GM18867 (cell line): ENCODE measurements around the gene FYCO1.

Experiments
- ATAC-seq: cut with Tn5 transposase; IDR thresholded peaks from one replicate; pipeline ENCODE4 v1.9.1; 2021; ENCODE audit warnings: mild to moderate bottlenecking, moderate library complexity; ENCODE audit not compliant: unreplicated experiment

The FYCO1 gene

DNA sequence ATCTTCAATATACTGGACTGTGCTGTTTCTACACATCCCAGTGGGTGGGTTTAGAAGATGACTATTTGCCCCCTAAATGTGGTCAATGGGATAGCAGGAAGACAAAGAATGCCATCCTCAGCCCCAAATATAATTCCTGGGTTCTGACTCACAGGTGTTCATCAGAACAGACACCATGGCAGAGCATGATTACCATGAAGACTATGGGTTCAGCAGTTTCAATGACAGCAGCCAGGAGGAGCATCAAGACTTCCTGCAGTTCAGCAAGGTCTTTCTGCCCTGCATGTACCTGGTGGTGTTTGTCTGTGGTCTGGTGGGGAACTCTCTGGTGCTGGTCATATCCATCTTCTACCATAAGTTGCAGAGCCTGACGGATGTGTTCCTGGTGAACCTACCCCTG is 49.3 kb downstream of the FYCO1 start:
- ATAC-seq, result no peak

DNA sequence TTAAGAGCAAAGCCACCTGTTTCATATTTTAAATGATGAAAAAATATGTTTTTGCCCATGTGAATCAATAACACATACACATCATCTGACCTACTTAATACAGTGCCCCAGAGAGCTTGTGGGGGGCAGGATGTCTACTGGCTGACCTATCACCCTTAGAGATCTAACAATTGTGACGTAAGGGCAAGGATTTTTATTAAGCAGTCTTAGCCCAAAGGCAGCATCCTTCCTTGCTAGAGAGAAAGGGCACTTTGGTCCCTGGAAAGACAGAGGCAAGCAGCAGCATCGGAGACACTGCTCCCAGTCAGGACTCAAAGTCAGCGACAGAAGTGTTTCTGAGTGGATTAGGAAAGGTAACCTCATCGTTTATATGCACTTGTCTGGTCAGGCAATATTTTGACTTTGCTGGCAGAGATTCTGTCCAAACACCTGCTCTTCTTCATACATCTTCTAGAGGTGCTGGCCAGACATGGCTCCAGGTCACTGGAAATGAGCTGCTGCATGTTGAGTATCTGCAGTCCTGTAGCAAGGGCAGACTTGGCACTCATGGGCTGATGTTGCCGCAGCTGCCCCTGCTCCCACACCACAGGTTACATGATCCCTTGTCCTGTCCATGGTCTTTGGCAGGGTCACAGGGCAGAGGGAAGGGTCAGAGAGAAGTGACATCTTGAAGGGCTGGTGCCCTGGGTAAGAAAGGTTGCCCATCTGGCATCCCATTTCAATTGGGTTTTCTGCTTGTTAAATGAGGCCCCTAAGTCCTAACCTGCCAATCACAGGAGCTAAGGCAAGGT is 50.6 kb downstream of the FYCO1 start:
- no peak for ATAC-seq

DNA sequence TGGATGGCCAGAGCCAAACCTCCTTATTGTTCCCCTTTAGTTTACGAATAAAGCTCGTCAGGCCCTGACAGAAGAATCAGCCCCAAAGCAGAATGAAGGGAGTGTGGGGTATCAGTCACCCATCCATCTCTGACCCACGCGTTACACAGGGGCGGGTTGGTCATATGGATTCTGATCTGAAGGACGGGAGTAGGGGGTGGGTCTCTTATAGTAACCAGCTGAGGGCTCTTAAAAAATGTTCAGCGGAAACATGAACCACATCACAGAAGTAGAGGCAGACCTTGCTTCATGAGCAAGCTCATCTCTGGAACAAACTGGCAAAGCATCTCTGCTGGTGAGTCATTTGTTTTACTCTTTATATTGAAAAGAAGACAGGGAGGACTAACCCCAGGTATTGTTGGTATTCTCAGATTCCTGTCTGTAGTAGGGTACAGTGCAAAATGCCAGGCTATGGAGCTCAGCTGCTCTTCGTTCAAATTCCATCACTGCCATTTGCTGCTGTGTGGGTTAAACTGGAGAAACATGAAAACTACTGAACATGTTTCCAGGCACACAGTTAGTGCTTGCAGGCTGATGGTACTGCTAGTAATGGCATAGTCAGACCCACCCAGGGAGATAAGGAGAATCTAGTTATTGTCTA is 52.3 kb downstream of the FYCO1 start, which contains the start of gene CXCR6:
Gene CXCR6 (plus strand): TSS at position 258 of the 640 bp plus-strand sequence. CDS start 3,018 bp downstream, outside the sequence.
- no peak for ATAC-seq

DNA sequence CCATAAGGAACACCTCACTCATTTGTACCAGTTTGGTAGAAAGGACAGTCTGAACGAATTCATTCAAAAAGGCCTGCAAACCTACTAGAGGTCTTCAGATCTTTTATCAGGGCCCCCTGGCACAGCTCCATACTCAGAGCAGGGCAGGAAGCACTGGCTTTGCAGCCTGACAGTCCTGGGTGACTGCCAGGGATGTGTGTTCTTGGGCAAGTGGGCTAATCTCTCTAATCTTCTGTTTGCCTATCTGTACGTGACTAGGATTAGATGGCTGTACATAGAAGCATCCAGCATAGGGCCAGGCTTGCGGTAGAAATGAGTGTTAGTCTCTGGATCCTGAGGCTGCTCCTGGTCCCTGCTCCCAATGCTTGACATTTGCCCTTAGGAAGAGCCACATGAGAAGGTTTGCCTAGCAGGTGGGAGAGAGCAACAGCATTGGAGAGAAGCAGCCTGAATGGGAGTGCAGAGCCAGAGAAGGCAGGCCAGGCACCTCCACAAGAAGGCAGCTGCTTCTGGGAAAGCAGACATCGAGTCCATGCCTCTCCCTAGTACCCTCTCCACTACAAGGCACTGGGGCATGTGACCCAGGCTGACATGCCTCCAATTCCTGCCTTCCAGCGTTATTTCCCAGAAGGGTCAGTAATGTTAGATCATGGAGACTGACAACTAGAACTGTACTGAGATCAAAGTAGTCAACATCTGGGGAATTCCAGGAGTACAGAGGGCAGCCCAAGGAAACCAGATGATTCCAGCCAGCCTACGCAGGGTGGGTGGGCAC is 53.4 kb downstream of the FYCO1 start:
- ATAC-seq, result no peak

DNA sequence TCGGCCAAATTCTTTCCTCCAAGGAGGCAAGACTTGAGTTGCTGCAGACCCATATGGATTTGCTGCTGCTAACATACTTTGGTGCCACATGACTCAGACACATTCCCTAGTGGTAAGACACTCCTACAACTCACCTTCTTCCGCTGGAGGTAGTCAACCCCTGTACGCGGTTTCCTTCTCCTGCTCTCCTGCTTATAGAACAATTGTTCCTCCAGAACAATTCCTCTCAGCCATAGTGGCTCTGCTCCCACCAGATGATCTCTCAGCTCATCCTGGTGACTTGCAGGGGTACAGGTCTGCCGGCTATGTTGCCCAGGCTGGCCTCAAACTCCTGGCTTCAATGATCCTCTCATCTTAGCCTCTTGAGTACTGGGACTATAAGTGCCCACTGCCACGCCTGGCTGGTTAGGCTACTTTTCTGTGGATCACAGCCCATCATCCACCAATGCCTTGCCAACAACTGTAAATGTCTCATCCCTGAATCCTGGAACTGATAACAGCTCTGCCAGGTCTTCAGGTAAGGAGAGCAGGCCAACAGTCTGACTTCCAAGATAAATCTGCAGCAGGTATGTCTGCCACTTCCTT is 54.8 kb downstream of the FYCO1 start:
- ATAC-seq, result no peak

DNA sequence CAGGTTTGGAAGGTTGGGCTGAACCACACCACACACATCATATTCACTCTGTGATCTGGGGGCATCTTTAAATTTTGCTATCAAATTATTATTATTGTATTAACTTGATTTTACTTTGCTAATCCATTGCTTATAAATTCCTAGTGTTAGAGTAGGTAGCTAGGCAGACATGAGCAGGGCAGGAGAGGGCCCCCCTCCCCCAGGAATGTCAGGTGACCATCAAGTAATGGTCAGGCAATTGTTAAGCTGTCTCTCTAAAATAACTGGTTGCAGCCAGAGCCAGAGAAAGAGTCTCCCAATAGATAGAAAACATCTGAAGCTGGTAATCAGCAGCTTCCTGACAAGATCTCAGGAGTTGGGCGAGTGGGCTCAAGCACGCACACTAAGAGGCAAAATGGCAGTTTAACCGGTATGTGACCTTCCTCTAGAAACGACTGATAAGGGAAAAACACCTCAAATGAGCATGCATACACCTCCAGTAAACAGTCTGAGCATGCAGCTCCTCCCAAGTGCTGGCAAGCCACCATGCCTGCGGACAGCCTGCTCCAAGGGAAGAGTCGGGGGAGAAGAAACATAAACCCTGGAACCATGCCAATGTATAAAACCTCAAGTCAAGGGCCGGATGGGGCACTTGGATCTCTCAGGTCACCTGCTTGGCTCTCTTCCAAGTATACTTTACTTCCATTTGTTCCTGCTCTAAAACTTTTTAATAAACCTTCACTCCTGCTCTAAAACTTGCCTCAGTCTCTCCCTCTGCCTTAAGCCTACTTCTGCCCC is 55.4 kb downstream of the FYCO1 start:
- no peak for ATAC-seq

DNA sequence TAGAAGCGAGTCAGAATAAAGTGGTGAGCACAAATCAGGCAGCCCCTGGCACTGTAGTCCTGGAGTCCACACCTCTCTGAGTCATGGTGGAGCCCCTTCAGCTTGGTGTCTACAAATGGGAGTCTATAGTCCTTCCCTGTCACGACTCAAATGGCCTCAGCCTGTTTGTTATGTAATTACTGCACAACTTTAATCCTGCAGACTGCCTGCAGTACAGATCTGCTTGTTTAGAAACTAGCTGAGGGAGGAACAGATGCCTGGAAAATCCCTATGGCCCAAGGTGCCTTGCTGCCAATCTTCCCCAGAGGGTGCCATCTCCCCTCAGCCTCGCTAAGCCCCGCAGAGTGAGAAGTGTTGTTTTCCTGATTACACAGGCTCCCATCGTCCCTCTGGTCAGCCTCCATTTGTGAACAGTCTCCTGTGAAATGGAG is 56.3 kb downstream of the FYCO1 start:
- ATAC-seq, result no peak

DNA sequence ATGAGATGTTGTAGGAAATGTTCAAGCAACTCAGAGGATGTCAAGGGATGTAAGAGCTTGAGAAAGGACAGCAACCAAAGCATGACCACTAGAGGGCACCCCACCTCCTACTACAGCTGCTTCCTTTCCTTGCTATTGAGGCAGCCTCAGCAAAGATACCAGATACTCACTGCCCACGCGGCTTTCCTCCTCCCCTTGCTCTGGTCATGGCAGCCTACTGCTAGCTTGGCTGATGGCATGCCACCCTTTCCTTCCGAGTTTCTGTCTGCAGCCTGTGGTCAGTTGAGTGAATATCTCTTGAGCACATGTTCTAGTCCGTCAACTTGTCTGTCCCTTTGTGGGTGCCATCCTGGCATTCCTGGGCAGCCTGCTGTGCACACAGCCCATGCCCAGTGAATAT is 56.8 kb downstream of the FYCO1 start:
- ATAC-seq, result peak; percentile 54

DNA sequence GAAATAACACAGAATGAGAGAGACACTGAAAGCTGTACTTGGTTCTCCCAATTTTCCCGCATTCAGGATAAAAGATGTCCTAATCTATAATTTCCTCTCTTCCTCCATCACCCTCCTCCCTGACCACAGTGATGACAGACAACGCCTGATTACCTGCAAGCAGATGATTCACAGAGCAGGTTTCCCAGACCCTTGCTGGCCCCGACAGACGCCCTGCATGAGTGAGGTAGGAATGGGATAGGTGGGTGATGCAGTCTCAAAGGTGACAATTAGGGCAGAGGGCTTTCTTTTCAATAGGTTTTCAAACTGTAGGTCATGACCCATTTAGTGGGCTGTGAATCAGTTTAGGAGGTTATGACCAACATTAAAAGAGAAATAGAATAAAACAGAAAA is 57.6 kb downstream of the FYCO1 start:
- ATAC-seq, result no peak

DNA sequence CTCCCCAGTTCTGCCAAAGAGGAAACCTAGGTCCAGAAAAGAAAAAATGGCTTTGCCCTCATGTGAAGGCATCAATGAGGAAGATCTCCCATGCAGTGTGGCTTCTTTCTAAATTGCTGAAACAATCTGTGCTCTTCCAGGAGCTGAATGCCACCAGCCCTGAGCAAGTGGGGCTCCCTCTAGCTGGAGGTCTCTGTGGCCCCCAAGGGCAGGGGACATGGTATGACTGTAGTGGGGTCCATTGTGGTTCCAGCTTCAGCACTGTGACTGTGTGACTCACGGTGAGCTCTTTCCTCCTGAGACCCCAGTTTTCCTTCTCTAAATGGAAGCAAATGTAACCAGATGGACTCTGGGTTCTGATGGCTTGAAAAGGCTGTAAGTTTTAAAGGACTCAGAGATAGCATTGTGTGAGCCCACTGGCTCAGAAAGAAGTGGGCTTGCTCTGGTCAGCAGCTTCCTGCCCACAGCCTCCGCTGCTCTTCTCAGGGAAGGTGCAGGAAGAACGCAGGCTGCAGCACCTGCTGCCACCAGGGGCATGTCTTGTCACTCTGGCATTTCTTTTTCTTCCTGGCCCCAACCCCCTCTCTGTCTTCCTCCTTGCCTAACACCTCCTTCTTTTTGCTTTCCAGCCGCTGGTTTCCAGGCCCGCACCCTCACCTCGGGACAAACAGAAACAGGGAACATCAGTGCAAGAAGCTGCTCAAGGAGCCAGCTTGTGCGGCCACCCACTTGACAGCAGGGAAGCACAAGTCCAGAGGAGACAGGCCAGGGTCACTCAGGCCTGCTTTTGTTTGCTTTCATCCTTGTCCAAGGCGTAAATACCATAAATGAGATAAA is 58.2 kb downstream of the FYCO1 start:
- no peak for ATAC-seq

DNA sequence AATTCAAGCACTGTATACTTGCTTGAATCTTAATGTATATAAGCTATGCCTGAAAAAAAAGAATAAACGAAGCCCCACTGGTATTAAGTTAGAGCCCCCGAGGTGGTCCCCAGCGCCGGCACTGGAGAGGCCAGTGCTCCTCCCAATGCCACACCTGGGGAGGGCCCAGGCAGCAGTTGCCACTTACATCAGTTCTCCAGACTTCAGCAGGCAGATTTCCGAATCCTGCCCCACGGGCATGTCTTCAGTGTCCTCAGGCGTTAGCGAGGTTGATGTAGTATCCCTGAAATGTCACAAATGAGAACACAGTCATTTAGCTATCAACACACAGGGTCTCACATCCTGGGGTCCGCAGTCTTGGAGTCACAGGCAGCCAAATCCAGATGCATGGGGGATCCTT is 59.4 kb downstream of the FYCO1 start:
- ATAC-seq, result no peak

DNA sequence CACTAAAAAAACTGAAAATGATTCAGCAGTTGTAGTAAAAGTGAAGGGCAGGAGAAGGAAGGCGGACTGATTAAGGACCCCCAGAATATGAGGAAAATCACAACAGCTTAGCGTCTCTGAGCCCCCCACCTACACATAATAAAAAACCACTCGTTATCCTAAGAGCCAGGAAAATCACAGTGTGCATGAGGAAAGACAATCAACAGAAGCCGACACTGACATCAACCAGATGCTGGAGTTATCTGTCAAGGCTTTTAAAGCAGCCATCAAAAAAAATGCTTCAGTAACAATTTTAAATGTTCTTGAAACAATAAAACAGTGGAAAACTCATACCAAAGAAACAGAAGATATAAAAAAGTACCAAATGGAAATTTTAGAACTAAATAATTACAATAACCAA is 62.0 kb downstream of the FYCO1 start:
- no peak for ATAC-seq

DNA sequence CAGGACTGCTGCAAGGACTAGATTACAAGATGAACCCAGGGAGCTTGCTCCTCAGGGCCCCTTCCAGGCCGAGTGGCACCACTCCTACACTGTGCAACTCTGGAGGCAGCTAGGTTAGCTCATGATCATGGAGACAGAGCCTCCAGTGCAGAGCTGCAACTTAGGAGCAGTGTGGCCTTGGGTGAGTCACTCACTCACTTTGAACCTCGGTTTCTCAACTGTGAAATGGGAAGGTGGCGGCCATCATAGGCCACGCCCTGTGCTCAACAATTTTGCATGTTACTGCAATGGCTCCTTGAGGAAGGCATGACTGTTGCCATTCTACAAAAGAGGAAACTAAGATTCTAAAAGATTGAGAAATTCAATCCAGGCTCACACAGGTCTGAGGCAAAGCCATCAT is 63.5 kb downstream of the FYCO1 start:
- ATAC-seq, result no peak

DNA sequence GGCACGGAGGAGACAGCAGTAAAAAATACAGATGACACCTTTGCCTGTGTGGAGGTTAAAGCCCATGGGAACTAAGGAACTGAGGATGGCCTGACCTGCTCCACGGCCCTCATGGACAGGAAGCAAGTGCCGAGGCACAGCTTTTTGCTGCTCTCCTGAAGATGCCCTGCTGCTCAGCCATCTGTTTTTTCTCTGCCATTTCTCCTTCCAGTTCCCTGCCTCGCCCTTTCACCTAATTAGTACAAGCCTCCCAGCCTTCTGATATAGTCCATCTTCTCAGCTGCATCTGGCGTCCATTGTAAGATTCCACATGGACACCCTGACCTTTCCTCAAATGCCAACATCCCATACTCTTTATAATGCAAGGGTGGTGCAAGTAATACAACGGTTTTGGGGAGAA is 64.1 kb downstream of the FYCO1 start:
- no peak for ATAC-seq

DNA sequence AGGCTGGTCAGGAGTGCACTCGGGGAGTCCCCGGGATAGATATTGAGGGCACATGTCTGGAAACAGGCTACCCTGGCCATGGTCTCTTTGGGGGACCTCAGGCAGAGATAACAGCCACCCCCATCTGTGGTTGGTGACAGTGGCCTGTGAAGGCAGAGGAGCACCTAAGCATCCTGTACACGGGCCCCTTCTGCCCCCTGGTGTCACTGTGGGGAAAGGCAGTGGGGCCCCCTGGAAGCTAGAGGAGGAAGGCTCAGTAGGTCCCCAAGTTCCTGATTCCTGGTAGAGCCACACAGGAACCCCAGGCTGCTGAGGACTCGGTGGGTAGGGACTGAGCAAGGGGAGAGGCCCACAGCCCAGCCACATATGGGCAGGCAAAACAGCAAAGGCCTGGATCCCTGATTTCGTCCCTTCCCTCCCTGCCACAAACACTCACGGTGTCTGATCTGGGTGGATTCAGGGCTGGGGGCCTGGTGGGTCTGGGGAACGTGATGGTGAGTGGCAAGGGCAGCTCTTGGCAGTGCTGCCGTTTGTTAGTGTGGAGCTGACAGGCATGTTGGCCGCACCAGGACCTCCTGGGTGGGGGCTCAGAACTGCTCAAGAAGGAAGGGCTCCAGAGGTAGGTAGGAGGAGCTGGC is 66.5 kb downstream of the FYCO1 start:
- peak; percentile 69 for ATAC-seq

DNA sequence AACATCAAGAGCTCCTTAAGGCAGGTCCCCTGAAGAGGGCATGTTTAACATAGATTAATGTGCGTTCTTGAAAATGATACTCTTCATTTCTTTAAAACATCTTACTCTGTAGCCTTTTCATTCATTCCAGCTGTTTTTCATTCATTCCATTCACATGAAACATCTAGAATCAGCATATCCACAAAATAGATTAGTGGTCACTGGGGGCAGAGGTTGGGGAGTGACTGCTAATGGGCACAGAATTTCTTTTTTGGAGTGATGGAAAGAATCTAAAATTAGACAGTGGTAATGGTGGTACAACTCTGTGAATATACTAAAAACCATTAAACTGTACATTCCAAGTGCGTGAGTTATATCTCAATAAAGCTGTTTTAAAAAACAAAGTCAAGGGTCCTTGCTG is 67.7 kb downstream of the FYCO1 start:
- no peak for ATAC-seq

DNA sequence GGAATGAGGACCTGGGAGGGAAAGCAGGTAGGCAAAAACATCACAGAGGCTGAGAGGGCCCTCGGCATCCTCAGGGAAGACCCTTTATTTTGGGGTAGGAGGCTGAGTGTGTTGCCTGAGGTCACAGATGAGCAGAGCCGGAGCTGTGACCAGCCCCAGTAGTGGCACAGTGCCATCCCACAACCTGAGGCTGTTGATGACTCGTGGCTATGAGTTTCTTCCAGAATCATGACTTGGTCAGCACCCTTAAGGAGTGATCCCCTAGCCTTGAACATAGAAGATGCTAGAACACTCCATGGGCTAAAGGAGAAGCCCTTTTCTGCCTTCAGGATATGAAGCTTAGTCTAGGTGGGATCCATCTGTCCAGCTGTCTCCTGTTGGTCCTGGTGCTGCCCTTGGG is 71.9 kb downstream of the FYCO1 start:
- no peak for ATAC-seq

DNA sequence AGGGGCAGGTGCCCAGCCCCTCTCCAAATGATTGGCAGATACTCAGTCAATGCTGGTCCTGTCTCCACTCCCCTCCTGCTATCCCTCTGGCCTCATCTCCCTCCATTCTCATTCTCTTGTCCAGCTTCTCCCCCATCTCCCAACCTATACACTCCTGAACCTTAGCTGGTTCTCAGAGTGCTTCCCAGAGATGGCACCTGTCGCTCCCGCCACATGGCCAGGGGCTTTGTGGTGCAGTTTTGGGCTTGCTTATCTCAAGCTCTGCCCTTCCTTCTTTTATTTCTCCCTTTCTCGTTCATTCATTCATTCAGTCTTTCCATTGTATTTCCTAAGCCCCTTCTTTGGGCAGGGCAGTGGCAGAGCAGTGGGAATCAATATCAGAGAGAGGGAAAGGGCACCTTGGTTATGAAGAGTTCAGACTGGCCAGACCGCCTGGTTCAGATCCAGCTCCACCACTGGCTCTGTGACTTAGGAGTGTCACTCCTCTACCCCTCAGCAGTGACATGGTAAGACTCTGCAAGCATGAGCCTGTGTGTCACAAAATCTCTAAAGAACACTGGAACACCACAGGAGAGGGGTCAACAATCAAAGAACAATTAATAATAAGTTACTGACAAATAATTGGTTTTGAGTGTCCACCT is 72.6 kb downstream of the FYCO1 start:
- no peak for ATAC-seq

DNA sequence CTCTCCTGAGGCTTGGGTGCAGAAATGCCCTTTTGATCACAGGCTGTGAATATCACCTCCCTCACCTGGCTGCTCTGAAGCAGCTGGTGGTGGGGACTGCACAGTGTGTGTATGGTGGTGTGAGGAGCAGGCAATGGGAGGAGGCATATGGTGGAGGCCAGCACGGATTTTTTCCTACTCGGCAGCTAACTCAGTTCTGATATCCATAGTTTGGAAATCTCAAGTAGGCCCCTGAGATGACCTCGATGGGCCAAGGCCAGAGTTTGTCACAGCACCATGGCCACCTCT is 73.6 kb downstream of the FYCO1 start:
- no peak for ATAC-seq
